NT2/D1 (cell line): ENCODE results near the gene CLTC.

Source experiments
- DNase-seq: peaks from one replicate; pipeline ENCODE4 v3.0.0-alpha.2; 2011; ENCODE audit warnings: low read depth, low spot score
- H3K27me3 ChIP-seq: 2 replicates; pipeline ENCODE4 v1.6.0; 2011; ENCODE audit warnings: mild to moderate bottlenecking; ENCODE audit not compliant: insufficient read length, insufficient read depth
- H3K36me3 ChIP-seq: 2 replicates; pipeline ENCODE4 v1.6.1; 2011; ENCODE audit warnings: mild to moderate bottlenecking, low read length, mixed read lengths; ENCODE audit not compliant: insufficient read depth, insufficient read length
- H3K4me1 ChIP-seq: 2 replicates; pipeline ENCODE4 v1.5.1; 2011; ENCODE audit not compliant: insufficient read depth, insufficient read length
- H3K4me3 ChIP-seq: 2 replicates; pipeline ENCODE4 v1.5.1; 2011; ENCODE audit warnings: low read depth; ENCODE audit not compliant: insufficient read length
- H3K9ac ChIP-seq: 2 replicates; pipeline ENCODE4 v1.6.0; 2011; ENCODE audit warnings: low read depth; ENCODE audit not compliant: insufficient read length
- H3K9me3 ChIP-seq: 2 replicates; pipeline ENCODE4 v1.5.1; 2011; ENCODE audit warnings: mild to moderate bottlenecking, low read length; ENCODE audit not compliant: insufficient read depth
- SUZ12 ChIP-seq: IDR thresholded peaks from 2 replicates; pipeline ENCODE4 v1.6.1; 2011; ENCODE audit not compliant: insufficient read length, insufficient read depth; ENCODE audit errors: extremely low read depth
- YY1 ChIP-seq: IDR thresholded peaks from 2 replicates; pipeline ENCODE4 v1.6.1; 2011; ENCODE audit not compliant: insufficient read length, insufficient read depth
- ZNF274 ChIP-seq: IDR thresholded peaks from 2 replicates; pipeline ENCODE4 v1.6.1; 2011; ENCODE audit warnings: mild to moderate bottlenecking, low read depth, low read length

CLTC gene

GRCh38 chr17:59684967-59685366 is 65.3 kb downstream of the CLTC start:
- H3K27me3 ChIP-seq = no peaks in the 10 kb centered on the region
- peaks cover 99% of the 10 kb centered on the region for H3K36me3 ChIP-seq
- no peak overlapping the region for H3K4me3 ChIP-seq
- no peaks in the 10 kb centered on the region for H3K9me3 ChIP-seq
- TF ChIP-seq YY1 = no peak
- TF ChIP-seq ZNF274 = no peak
- no peak for TF ChIP-seq SUZ12
- no peak overlapping the region for H3K9ac ChIP-seq
- no peak for DNase-seq
- no peaks in the 10 kb centered on the region for H3K4me1 ChIP-seq

GRCh38 chr17:59688008-59688407 is 68.3 kb downstream of the CLTC start:
- H3K36me3 ChIP-seq = peaks cover 92% of the 10 kb centered on the region
- no peaks in the 10 kb centered on the region for H3K4me1 ChIP-seq
- H3K4me3 ChIP-seq = no peak overlapping the region
- no peaks in the 10 kb centered on the region for H3K9me3 ChIP-seq
- no peak for DNase-seq
- no peak for TF ChIP-seq ZNF274
- TF ChIP-seq SUZ12 = no peak
- no peak for TF ChIP-seq YY1
- H3K9ac ChIP-seq = no peak overlapping the region
- no peaks in the 10 kb centered on the region for H3K27me3 ChIP-seq

- TF ChIP-seq ZNF274 = no peak
- TF ChIP-seq YY1 = no peak
- TF ChIP-seq SUZ12 = no peak
- no peak overlapping the region for H3K4me3 ChIP-seq
- H3K9me3 ChIP-seq = no peaks in the 10 kb centered on the region
- no peak overlapping the region for H3K9ac ChIP-seq
- H3K4me1 ChIP-seq = no peaks in the 10 kb centered on the region
- H3K27me3 ChIP-seq = no peaks in the 10 kb centered on the region
- no peak for DNase-seq
- peaks cover 89% of the 10 kb centered on the region for H3K36me3 ChIP-seq
Observed at GRCh38 chr17:59688496-59688895, 68.8 kb downstream of the CLTC start.

GRCh38 chr17:59693582-59693981 is 73.9 kb downstream of the CLTC start:
- Histone ChIP-seq H3K36me3 (peaks cover 89% of the 10 kb centered on the region), H3K27me3 (no peaks in the 10 kb centered on the region), H3K4me1 (no peaks in the 10 kb centered on the region), H3K9ac (no peak overlapping the region), H3K9me3 (no peaks in the 10 kb centered on the region), H3K4me3 (no peak overlapping the region)
- TF ChIP-seq SUZ12 (no peak), YY1 (no peak), ZNF274 (no peak)
- DNase-seq = no peak

DNA sequence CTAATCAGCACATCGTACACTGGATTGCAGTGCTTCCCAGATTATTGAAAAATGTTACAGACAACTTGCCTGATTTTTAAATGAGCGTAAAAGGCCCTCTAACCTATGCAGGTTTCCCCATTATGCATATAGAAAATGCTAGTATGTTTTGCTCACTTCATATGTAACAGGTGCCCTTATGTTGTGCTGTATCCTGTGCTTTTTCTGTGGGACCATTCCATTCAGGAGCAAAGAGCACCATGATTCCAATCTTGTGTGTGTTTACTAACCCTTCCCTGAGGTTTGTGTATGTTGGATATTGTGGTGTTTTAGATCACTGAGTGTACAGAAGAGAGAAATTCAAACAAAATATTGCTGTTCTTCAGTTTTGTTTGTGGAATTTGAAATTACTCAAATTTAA is 74.6 kb downstream of the CLTC start:
- TF ChIP-seq ZNF274 = no peak
- no peak for TF ChIP-seq YY1
- no peak for TF ChIP-seq SUZ12
- no peak for DNase-seq
- no peaks in the 10 kb centered on the region for H3K4me1 ChIP-seq
- H3K27me3 ChIP-seq = no peaks in the 10 kb centered on the region
- H3K4me3 ChIP-seq = no peak overlapping the region
- H3K36me3 ChIP-seq = peaks cover 89% of the 10 kb centered on the region
- H3K9ac ChIP-seq = no peak overlapping the region
- H3K9me3 ChIP-seq = no peaks in the 10 kb centered on the region

GRCh38 chr17:59695945-59696681 is 76.4 kb downstream of the CLTC start:
- Histone ChIP-seq H3K27me3 (no peaks in the 10 kb centered on the region), H3K4me3 (no peak overlapping the region), H3K9me3 (no peaks in the 10 kb centered on the region), H3K9ac (no peak overlapping the region), H3K4me1 (no peaks in the 10 kb centered on the region), H3K36me3 (peaks cover 89% of the 10 kb centered on the region)
- DNase-seq = no peak
- TF ChIP-seq ZNF274 (no peak), SUZ12 (no peak), YY1 (no peak)

DNA sequence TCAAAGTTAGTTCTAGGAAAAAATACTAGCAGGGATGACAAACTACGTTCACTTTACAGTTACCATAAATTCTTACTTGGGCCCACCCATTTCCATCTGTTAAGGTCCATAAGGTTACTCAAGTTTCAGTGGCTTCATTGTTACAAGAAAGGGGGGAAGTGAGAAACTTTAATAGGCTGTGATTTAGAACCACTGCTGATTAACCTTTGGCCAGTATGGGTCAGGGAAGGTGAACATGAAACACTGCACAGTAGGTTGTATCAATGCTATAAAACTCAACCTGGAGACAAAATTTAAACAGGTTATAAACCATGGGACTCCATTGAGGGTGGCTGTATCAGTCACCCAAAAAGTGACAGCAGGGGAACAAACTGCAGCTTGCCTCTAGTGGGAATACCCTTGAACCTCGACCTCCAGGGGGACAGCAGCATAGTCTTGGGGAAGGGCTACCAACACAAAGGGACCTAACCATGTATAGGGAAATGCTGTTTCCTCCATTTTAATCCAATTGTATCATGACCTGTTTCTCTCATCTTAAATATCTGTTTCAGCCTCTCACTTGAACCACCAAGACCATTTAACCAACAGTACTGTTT is 77.1 kb downstream of the CLTC start:
- Histone ChIP-seq H3K27me3 (no peaks in the 10 kb centered on the region), H3K4me1 (no peaks in the 10 kb centered on the region), H3K4me3 (no peak overlapping the region), H3K9ac (no peak overlapping the region), H3K36me3 (peaks cover 87% of the 10 kb centered on the region), H3K9me3 (no peaks in the 10 kb centered on the region)
- no peak for TF ChIP-seq ZNF274
- no peak for TF ChIP-seq SUZ12
- no peak for TF ChIP-seq YY1
- no peak for DNase-seq
